Neural progenitor cell (in vitro differentiated cells): Measurements from ENCODE around the gene FSTL4. TPM values are rescaled to one million over a fixed set of nuclear protein-coding genes. Genes with fewer than 3 reads are reported as not detected.

Experiments used
- DNase-seq: peaks from one replicate; pipeline ENCODE4 v3.0.0-alpha.2; 2016; ENCODE audit warnings: low spot score
- H2AFZ ChIP-seq: fragments of 200-600 bp; sonication (generic); replicated peaks from 2 replicates; pipeline ENCODE4 v1.6.1; 2016; ENCODE audit warnings: antibody characterized with exemption
- H3F3A ChIP-seq: fragments of 200-600 bp; sonication (generic); 2 replicates; pipeline ENCODE4 v1.6.1; 2016; ENCODE audit warnings: antibody characterized with exemption, low read depth
- H3K27ac ChIP-seq: fragments of 200-600 bp; sonication (generic); 2 replicates; pipeline ENCODE4 v1.5.1; 2016; ENCODE audit warnings: mild to moderate bottlenecking
- H3K27me3 ChIP-seq: fragments of 200-600 bp; sonication (generic); 2 replicates; pipeline ENCODE4 v1.6.1; 2016; ENCODE audit warnings: mild to moderate bottlenecking, moderate library complexity
- H3K36me3 ChIP-seq: fragments of 200-600 bp; sonication (generic); 2 replicates; pipeline ENCODE4 v1.5.1; 2016
- H3K4me1 ChIP-seq: fragments of 200-600 bp; sonication (generic); 2 replicates; pipeline ENCODE4 v1.6.1; 2016; ENCODE audit warnings: mixed run types
- H3K4me2 ChIP-seq: fragments of 200-600 bp; sonication (generic); 2 replicates; pipeline ENCODE4 v1.6.1; 2016
- H3K4me3 ChIP-seq: fragments of 200-600 bp; sonication (generic); 2 replicates; pipeline ENCODE4 v1.5.1; 2016
- H3K79me2 ChIP-seq: fragments of 200-600 bp; sonication (generic); 2 replicates; pipeline ENCODE4 v1.6.1; 2016; ENCODE audit warnings: low read depth
- H3K9ac ChIP-seq: fragments of 200-600 bp; sonication (generic); 2 replicates; pipeline ENCODE4 v1.6.1; 2016
- H3K9me3 ChIP-seq: fragments of 200-600 bp; sonication (generic); 2 replicates; pipeline ENCODE4 v1.5.1; 2016; ENCODE audit warnings: low read depth
- H4K20me1 ChIP-seq: fragments of 200-600 bp; sonication (generic); 2 replicates; pipeline ENCODE4 v1.6.1; 2016; ENCODE audit warnings: low read depth
- H3K27ac Mint-ChIP-seq: 3 replicates; pipeline ENCODE4 v1.8.0; 2021; ENCODE audit warnings: mixed read lengths
- H3K27me3 Mint-ChIP-seq: 2 replicates; pipeline ENCODE4 v1.8.0; 2022; ENCODE audit warnings: low read depth, mild to moderate bottlenecking, inconsistent platforms, moderate library complexity, mixed read lengths; ENCODE audit not compliant: insufficient read depth
- H3K36me3 Mint-ChIP-seq: 3 replicates; pipeline ENCODE4 v1.8.0; 2021; ENCODE audit warnings: mixed read lengths
- H3K4me1 Mint-ChIP-seq: 3 replicates; pipeline ENCODE4 v1.8.0; 2021; ENCODE audit warnings: mixed read lengths
- H3K4me3 Mint-ChIP-seq: 3 replicates; pipeline ENCODE4 v1.8.0; 2021; ENCODE audit warnings: mild to moderate bottlenecking, moderate library complexity, mixed read lengths
- H3K9me3 Mint-ChIP-seq: 3 replicates; pipeline ENCODE4 v1.8.0; 2020; ENCODE audit warnings: mixed read lengths
- CTCF ChIP-seq: fragments of 200-600 bp; sonication (generic); IDR thresholded peaks from 2 replicates; pipeline ENCODE4 v1.5.1; 2017; ENCODE audit warnings: antibody characterized with exemption, mild to moderate bottlenecking
- EZH2 ChIP-seq: fragments of 200-600 bp; sonication (generic); IDR thresholded peaks from 2 replicates; pipeline ENCODE4 v1.6.1; 2017; ENCODE audit warnings: antibody characterized with exemption, mild to moderate bottlenecking, moderate library complexity
- EZH2phosphoT487 ChIP-seq: fragments of 200-600 bp; sonication (generic); IDR thresholded peaks from 2 replicates; pipeline ENCODE4 v1.6.1; 2017; ENCODE audit warnings: antibody characterized with exemption
- total RNA-seq: library from RNA; depleted of rRNA; stranded (reverse); fragments of >200 nt; gene quantifications from 2 replicates; pipeline ENCODE4 v1.2.3, GENCODE V29; 2015; ENCODE audit warnings: low replicate concordance

The FSTL4 gene
- total RNA-seq, 1 donor from 2014 or later: 0.95 TPM

- H3K79me2 ChIP-seq: no peaks in the 10 kb centered on the region
- H3K4me2 ChIP-seq: no peak overlapping the region
- H3K4me1 ChIP-seq: peaks cover 8% of the 10 kb centered on the region
- no peaks in the 10 kb centered on the region for H4K20me1 ChIP-seq
- no peak for TF ChIP-seq EZH2phosphoT487
- TF ChIP-seq EZH2: no peak
- no peak for TF ChIP-seq CTCF
- no peak overlapping the region for H3K27ac Mint-ChIP-seq
- no peaks in the 10 kb centered on the region for H3K9me3 Mint-ChIP-seq
- H3K4me3 ChIP-seq: no peak overlapping the region
- DNase-seq: no peak
- no peaks in the 10 kb centered on the region for H3F3A ChIP-seq
- H3K36me3 ChIP-seq: no peaks in the 10 kb centered on the region
- H3K4me3 Mint-ChIP-seq: no peak overlapping the region
- H3K9ac ChIP-seq: no peak overlapping the region
- H3K9me3 ChIP-seq: no peaks in the 10 kb centered on the region
- H3K27me3 Mint-ChIP-seq: peaks cover 12% of the 10 kb centered on the region
- no peaks in the 10 kb centered on the region for H3K27me3 ChIP-seq
- no peak overlapping the region for H3K27ac ChIP-seq
- no peaks in the 10 kb centered on the region for H3K36me3 Mint-ChIP-seq
- H3K4me1 Mint-ChIP-seq: peaks cover 18% of the 10 kb centered on the region
- no peak overlapping the region for H2AFZ ChIP-seq
Observed at GRCh38 chr5:133454442-133454841, 157.9 kb downstream of the FSTL4 start.

- H3K4me2 ChIP-seq: no peak overlapping the region
- TF ChIP-seq CTCF: no peak
- TF ChIP-seq EZH2: no peak
- TF ChIP-seq EZH2phosphoT487: no peak
- H3K36me3 ChIP-seq: no peaks in the 10 kb centered on the region
- Mint-ChIP-seq H3K36me3 (no peaks in the 10 kb centered on the region), H3K4me3 (no peak overlapping the region), H3K27me3 (peaks cover 12% of the 10 kb centered on the region), H3K27ac (no peak overlapping the region), H3K4me1 (peaks cover 17% of the 10 kb centered on the region), H3K9me3 (no peaks in the 10 kb centered on the region)
- H4K20me1 ChIP-seq: no peaks in the 10 kb centered on the region
- DNase-seq: no peak
- H3K4me3 ChIP-seq: no peak overlapping the region
- H3K9me3 ChIP-seq: no peaks in the 10 kb centered on the region
- H3K4me1 ChIP-seq: peaks cover 8% of the 10 kb centered on the region
- no peaks in the 10 kb centered on the region for H3F3A ChIP-seq
- H3K9ac ChIP-seq: no peak overlapping the region
- H2AFZ ChIP-seq: no peak overlapping the region
- no peak overlapping the region for H3K27ac ChIP-seq
- H3K79me2 ChIP-seq: no peaks in the 10 kb centered on the region
- H3K27me3 ChIP-seq: no peaks in the 10 kb centered on the region
Observed at GRCh38 chr5:133453831-133454230, 158.5 kb downstream of the FSTL4 start.

GRCh38 chr5:133453084-133453780, 159.1 kb downstream of the FSTL4 start:
- no peak overlapping the region for H3K4me2 ChIP-seq
- no peaks in the 10 kb centered on the region for H3K36me3 ChIP-seq
- peaks cover 8% of the 10 kb centered on the region for H3K4me1 ChIP-seq
- no peak overlapping the region for H3K4me3 ChIP-seq
- no peak overlapping the region for H3K27ac Mint-ChIP-seq
- H3K4me1 Mint-ChIP-seq: peaks cover 17% of the 10 kb centered on the region
- H3K27ac ChIP-seq: no peak overlapping the region
- DNase-seq: no peak
- H3K9me3 Mint-ChIP-seq: no peaks in the 10 kb centered on the region
- H4K20me1 ChIP-seq: no peaks in the 10 kb centered on the region
- H3K4me3 Mint-ChIP-seq: no peak overlapping the region
- no peaks in the 10 kb centered on the region for H3K9me3 ChIP-seq
- no peak overlapping the region for H2AFZ ChIP-seq
- H3K79me2 ChIP-seq: no peaks in the 10 kb centered on the region
- H3K9ac ChIP-seq: no peak overlapping the region
- no peaks in the 10 kb centered on the region for H3K27me3 ChIP-seq
- peaks cover 12% of the 10 kb centered on the region for H3K27me3 Mint-ChIP-seq
- no peaks in the 10 kb centered on the region for H3F3A ChIP-seq
- TF ChIP-seq CTCF: no peak
- no peak for TF ChIP-seq EZH2
- no peak for TF ChIP-seq EZH2phosphoT487
- no peaks in the 10 kb centered on the region for H3K36me3 Mint-ChIP-seq
